RPMI8226 (cell line): ENCODE results near the gene KREMEN1.
"Not testable (repeated sequence)": the region's sequence is repeated elsewhere in the genome, so short reads cannot be mapped to it uniquely, and the experiment has no call there.

Source experiments
- DNase-seq: peaks from one replicate; pipeline ENCODE4 v3.0.0-alpha.2; 2015

KREMEN1 gene

GRCh38 chr22:29108137-29108536, 35.3 kb downstream of the KREMEN1 start:
- DNase-seq = no peak

DNA sequence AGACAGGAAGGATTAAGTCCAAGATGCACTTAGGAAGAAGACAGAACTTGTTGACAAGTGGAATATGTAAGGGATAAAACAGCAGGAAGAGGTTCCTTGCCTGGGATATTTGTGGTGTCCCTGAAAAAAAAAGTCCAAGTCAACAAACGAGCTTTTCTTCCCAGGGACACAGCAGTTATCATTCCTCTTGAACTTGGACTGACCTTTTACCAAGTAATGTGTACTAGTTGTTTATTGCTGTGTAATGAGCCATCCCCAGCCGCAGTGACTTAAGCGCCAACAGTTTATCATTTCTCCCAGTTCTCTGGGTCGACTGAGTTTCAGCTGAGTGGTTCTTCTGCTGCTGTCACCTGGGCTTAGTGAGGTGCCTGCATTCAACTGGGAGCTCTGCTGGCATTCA, 37.0 kb downstream of the KREMEN1 start:
- no peak for DNase-seq

- no peak for DNase-seq
Observed at GRCh38 chr22:29110946-29111345, 38.1 kb downstream of the KREMEN1 start.

DNA sequence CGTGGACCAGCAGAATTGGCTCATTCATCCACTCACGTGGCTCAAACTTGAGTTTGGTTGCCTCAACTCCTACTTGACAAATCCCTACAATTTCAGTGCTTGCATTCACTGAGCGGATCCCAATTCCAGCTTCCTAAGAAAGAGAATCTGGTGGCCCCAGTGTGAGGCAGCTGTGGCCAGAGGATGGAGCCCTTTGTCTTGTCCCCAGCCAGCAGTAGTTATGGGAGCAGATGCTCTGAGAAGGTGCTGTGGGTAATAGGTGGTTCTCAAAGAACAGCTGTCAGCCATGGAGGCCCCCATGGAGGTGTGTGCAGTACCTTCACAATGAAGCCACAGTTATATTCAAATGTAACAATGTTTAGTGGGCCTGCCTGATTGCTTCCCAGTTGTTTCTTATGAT, 39.3 kb downstream of the KREMEN1 start:
- DNase-seq = no peak

DNA sequence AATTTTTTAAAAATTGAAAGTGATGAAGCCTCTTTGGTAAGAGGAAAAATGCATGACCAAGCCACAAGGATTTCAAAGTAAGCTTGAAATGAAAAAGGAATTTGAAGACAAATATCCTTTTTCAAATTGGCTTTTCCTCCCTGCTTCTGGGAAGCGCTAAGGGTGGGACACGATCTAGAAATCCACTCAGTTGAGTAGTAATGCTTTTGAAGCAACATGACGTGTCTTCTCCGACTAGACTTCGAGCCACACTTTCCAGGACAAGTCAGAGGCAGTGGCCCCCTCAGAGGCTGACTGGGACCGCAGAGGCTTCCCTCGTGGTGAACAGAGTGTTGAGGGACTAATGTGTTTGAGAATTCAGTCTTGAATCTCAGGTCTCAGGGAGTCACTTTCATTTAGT, 39.8 kb downstream of the KREMEN1 start:
- DNase-seq = no peak

GRCh38 chr22:29113319-29113718, 40.5 kb downstream of the KREMEN1 start:
- DNase-seq = no peak

GRCh38 chr22:29114392-29114791, 41.6 kb downstream of the KREMEN1 start:
- peak; percentile 64 for DNase-seq

GRCh38 chr22:29115682-29116288, 43.0 kb downstream of the KREMEN1 start:
- no peak for DNase-seq

DNA sequence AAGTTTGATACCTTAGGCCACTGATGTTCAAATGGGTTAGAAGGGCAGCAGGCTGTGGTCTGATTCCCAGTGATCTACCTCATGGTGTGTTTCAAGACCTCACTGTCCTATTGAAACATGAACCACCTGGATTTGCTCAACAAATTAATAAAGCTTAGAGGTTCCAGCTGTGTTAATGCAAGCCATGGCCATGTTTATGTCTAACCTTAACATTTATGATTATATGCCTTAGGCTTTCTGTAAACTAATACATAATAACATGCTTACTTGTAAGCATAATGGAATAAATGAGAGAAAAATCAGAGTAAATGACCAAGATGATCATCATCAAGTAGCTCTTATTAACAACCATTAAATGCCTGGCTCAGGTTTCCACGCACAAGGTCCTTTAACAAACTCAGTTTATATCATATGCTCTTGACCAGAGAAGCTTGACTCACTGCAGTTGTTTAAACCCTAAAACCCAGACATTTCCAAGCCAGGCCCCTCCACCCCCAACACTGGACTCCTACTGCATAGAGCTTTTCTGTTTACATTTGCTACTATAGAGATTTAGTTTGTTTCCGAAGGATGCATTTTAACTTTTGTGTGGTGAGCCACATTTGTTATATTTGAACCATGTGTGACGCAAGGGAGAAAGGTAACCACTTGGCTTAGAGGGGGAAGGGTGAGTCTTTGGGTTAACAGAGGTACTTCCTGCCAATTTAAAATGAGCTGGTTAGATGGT, 43.7 kb downstream of the KREMEN1 start:
- DNase-seq = no peak

GRCh38 chr22:29117799-29118477, 45.1 kb downstream of the KREMEN1 start:
- no peak for DNase-seq

DNA sequence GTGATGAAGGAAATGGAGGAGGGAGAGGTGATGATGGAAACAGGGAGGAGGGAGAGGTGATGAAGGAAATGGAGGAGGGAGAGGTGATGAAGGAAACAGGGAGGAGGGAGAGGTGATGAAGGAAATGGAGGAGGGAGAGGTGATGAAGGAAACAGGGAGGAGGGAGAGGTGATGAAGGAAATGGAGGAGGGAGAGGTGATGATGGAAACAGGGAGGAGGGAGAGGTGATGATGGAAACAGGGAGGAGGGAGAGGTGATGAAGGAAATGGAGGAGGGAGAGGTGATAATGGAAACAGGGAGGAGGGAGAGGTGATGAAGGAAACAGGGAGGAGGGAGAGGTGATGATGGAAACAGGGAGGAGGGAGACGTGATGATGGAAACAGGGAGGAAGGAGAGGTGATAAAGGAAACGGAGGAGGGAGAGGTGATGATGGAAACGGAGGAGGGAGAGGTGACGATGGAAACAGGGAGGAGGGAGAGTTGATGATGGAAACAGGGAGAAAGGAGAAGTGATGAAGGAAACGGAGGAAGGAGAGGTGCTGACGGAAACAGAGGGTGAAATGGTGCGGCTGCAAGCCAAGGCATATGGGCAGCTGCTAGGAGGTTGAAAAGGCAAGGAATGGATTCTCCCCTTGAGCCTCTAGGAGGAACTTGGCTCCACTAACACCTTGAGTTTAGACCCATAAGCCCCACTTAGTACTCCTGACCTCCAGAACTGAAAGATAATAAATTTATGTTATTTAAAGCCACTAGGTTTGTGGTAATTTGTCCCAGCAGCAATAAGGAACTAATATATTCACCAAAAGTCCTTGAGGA, 47.5 kb downstream of the KREMEN1 start:
- not testable (repeated sequence) for DNase-seq

GRCh38 chr22:29121124-29121523, 48.3 kb downstream of the KREMEN1 start:
- DNase-seq = no peak

DNA sequence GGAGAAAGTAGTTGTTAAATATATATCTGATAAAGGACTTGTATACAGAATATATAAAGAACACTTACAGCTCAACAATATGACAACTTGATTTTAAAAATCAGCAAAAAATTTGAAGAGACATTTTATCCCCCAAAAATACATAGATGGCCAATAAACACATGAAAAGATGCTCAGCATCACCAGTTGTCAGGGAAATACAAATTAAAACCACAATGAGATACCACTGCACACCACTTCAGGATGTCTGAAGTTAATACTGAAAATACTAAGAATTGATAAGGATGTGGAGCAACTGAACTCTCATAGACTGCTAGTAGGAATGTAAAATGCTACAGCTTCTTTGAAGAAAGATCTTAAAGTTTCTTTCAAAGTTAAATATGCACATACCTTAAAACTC, 49.2 kb downstream of the KREMEN1 start:
- DNase-seq = no peak

DNA sequence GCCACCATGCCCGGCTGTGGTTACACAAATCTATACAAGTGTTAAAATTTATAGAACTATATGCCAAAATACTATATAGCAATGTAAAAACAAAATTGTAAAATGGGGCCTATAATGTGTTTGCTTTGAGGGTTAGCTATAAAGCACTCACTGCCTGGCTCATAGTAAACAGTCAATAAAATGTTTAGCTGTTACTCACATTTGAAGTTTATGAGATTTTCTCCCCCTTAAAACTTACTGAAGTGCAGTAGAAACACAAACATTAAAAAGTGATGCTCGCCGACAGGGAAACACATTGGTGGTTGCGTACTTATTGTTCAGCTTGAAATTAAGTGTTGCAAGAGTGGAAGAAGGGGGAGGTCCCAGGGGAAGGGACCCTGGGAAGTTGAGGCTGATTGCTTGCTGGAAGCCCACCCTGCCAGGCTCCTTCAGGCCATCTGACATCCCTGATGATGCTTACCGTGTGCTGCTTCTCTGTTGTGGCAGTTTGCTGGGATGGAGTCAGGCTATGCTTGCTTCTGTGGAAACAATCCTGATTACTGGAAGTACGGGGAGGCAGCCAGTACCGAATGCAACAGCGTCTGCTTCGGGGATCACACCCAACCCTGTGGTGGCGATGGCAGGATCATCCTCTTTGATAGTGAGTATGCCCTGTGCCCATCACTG, 52.1 kb downstream of the KREMEN1 start:
- no peak for DNase-seq

- DNase-seq = no peak
Observed at GRCh38 chr22:29125443-29125778, 52.6 kb downstream of the KREMEN1 start.

DNA sequence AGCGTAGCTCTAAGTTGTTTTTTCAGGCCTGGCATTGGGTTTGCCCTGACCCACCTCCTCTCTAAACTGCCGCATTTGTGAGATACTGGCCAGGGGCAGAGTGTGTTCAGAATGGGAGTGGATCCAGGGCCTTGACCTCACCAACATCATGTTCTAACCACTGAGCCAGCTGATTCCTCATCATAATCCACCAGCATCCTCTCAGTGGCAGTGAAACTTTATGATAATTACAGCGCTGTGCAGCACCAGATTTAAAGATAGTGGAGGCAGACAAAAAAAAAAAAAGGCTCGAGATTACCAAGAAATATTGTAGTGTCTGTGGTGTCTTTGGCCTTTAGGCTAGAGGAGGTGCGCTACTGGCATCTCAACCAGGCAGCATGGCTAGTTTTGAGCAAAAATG, 53.0 kb downstream of the KREMEN1 start:
- no peak for DNase-seq

DNA sequence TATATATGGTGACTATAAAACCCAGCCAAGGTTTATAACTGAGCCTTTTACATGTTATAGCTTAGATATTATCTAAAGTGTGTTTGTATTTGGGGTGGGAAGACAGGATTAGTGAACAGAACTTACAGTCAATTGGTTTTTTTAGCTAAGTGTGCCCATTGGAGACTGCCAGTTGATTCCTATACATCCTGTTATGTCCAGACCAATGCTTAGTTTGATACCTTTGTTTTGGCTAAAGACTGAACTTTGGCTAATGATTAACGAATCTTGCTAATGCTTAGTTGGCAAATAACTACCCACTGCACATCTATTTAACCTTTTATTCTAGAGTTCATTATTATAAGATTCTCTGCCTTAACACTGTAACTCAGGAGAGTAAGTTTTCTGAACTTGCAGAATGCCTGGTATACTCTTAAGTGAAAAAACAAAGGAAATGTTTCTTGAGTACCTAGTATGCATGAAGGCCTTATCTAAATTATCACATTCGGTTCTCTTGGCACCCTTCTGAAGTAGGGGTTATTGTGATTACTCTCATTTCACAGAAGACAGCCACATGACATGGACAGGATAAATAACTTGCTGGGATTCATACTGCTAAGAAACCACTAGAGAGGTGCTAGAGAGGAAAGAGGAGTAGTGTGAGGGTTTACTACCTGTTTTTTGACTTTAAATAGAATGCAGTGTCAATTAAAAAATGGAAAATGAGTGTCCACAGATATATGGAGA, 54.0 kb downstream of the KREMEN1 start:
- no peak for DNase-seq

GRCh38 chr22:29128891-29129807, 56.3 kb downstream of the KREMEN1 start:
- DNase-seq = no peak

GRCh38 chr22:29129808-29130140, 56.9 kb downstream of the KREMEN1 start:
- DNase-seq = no peak

DNA sequence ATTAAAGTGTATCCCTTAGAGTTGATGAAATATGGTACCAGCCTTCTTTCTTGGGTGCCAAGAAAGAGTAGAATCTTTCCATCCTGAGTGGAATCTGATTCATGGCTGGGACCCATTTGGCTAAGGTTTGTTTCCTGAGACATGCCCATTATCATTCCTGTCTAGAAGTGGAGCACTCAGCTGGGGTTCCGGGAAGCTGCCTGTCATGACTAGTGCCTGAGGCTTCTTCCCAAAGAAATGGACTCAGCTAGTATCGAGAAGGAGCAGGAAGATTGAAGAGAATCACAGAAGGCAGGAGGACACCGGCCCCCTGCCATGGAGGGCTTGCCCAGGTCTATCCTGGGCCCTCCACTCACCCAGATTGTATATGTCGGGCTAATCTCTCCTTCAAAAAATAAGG, 57.6 kb downstream of the KREMEN1 start:
- DNase-seq = no peak

DNA sequence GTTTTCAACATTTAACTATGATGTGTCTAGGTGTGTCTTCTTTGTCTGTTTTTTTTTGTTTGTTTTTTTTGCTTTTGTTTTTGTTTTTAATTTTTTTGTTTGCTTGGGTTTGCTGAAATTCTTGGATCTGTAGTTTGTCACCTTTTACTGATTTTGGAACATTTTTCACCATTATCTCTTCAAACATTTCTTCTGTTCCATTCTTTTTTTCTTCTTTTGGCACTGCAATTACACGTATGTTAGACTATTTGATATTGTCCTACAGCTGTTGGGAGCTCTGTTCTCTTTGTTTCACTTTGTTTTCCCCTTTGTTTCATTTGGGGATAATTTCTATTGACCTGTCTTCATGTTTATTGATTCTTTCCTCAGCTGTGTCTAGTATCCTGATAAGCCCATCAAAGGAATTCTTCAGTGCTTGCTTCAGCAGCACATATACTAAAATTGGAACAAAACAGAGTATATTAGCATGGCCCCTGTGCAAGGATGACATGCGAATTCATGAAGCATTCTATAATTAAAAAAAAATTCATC, 60.8 kb downstream of the KREMEN1 start:
- DNase-seq = no peak
